ENCODE data around the gene MOB2.

The MOB2 gene

GRCh38 chr11:1445741-1446445, 40.7 kb downstream of the MOB2 start:
- Histone ChIP-seq H3K4me1 (ENCODE audit: control insufficient read depth in 5 of 5, insufficient read depth in 5 of 5, low read length in 5 of 5) (no peaks in the 10 kb centered on the region), H3K27me3 (ENCODE audit: control insufficient read depth in 5 of 5, insufficient read depth in 4 of 5, low read length in 5 of 5) (peaks cover 8 to 22% (median 13%) of the 10 kb centered on the region in 5 donors), H3K27ac (ENCODE audit: low read depth, low read length) (no peak overlapping the region), H3K9me3 (ENCODE audit: control insufficient read depth in 5 of 5, low read length in 5 of 5) (no peaks in the 10 kb centered on the region), H3K4me3 (ENCODE audit: low read depth in 1 of 5, low read length in 5 of 5) (no peak overlapping the region), H3K36me3 (ENCODE audit: control insufficient read depth in 5 of 5, insufficient read depth in 5 of 5, low read length in 5 of 5) (no peaks in the 10 kb centered on the region), H3K9ac (ENCODE audit: low read length in 5 of 5) (no peak overlapping the region)

- Histone ChIP-seq H3K9me3 (ENCODE audit: control insufficient read depth in 5 of 5, low read length in 5 of 5) (no peaks in the 10 kb centered on the region), H3K4me3 (ENCODE audit: low read depth in 1 of 5, low read length in 5 of 5) (no peak overlapping the region), H3K27me3 (ENCODE audit: control insufficient read depth in 5 of 5, insufficient read depth in 4 of 5, low read length in 5 of 5) (peaks cover 8 to 25% (median 16%) of the 10 kb centered on the region in 5 donors), H3K9ac (ENCODE audit: low read length in 5 of 5) (no peak overlapping the region), H3K36me3 (ENCODE audit: control insufficient read depth in 5 of 5, insufficient read depth in 5 of 5, low read length in 5 of 5) (no peaks in the 10 kb centered on the region), H3K4me1 (ENCODE audit: control insufficient read depth in 5 of 5, insufficient read depth in 5 of 5, low read length in 5 of 5) (no peaks in the 10 kb centered on the region), H3K27ac (ENCODE audit: low read depth, low read length) (no peak overlapping the region)
These were observed 41.7 kb downstream of the MOB2 start for GRCh38 chr11:1444823-1445422.

GRCh38 chr11:1444321-1444720, 42.3 kb downstream of the MOB2 start:
- peaks cover 10 to 25% (median 17%) of the 10 kb centered on the region in 5 donors for H3K27me3 ChIP-seq (ENCODE audit: control insufficient read depth in 5 of 5, insufficient read depth in 4 of 5, low read length in 5 of 5)

GRCh38 chr11:1443737-1444136, 42.8 kb downstream of the MOB2 start:
- H3K4me1 ChIP-seq (ENCODE audit: control insufficient read depth in 5 of 5, insufficient read depth in 5 of 5, low read length in 5 of 5), result no peaks in the 10 kb centered on the region
- H3K27me3 ChIP-seq (ENCODE audit: control insufficient read depth in 5 of 5, insufficient read depth in 4 of 5, low read length in 5 of 5), result peaks cover 11 to 27% (median 14%) of the 10 kb centered on the region in 5 donors
- H3K9me3 ChIP-seq (ENCODE audit: control insufficient read depth in 5 of 5, low read length in 5 of 5), result no peaks in the 10 kb centered on the region
- no peak overlapping the region for H3K27ac ChIP-seq (ENCODE audit: low read depth, low read length)
- no peak overlapping the region for H3K4me3 ChIP-seq (ENCODE audit: low read depth in 1 of 5, low read length in 5 of 5)
- H3K9ac ChIP-seq (ENCODE audit: low read length in 5 of 5), result no peak overlapping the region
- no peaks in the 10 kb centered on the region for H3K36me3 ChIP-seq (ENCODE audit: control insufficient read depth in 5 of 5, insufficient read depth in 5 of 5, low read length in 5 of 5)

More at GRCh38 chr11:1444321-1444720, 42.3 kb downstream of the MOB2 start:
- H3K4me1 ChIP-seq (ENCODE audit: control insufficient read depth in 5 of 5, insufficient read depth in 5 of 5, low read length in 5 of 5), result no peaks in the 10 kb centered on the region
- H3K9ac ChIP-seq (ENCODE audit: low read length in 5 of 5), result no peak overlapping the region
- H3K4me3 ChIP-seq (ENCODE audit: low read depth in 1 of 5, low read length in 5 of 5), result no peak overlapping the region
- no peak overlapping the region for H3K27ac ChIP-seq (ENCODE audit: low read depth, low read length)
- H3K36me3 ChIP-seq (ENCODE audit: control insufficient read depth in 5 of 5, insufficient read depth in 5 of 5, low read length in 5 of 5), result no peaks in the 10 kb centered on the region
- no peaks in the 10 kb centered on the region for H3K9me3 ChIP-seq (ENCODE audit: control insufficient read depth in 5 of 5, low read length in 5 of 5)

- Histone ChIP-seq H3K9ac (ENCODE audit: low read length in 5 of 5) (no peak overlapping the region), H3K27me3 (ENCODE audit: control insufficient read depth in 5 of 5, insufficient read depth in 4 of 5, low read length in 5 of 5) (peaks cover 5 to 26% (median 15%) of the 10 kb centered on the region in 5 donors), H3K27ac (ENCODE audit: low read depth, low read length) (no peak overlapping the region)
These were observed 43.7 kb downstream of the MOB2 start for GRCh38 chr11:1442807-1443366.

GRCh38 chr11:1442163-1442562, 44.4 kb downstream of the MOB2 start:
- Histone ChIP-seq H3K9ac (ENCODE audit: low read length in 5 of 5) (no peak overlapping the region), H3K4me3 (ENCODE audit: low read depth in 1 of 5, low read length in 5 of 5) (no peak overlapping the region)

More at GRCh38 chr11:1442807-1443366, 43.7 kb downstream of the MOB2 start:
- H3K4me3 ChIP-seq (ENCODE audit: low read depth in 1 of 5, low read length in 5 of 5), result no peak overlapping the region
- H3K9me3 ChIP-seq (ENCODE audit: control insufficient read depth in 5 of 5, low read length in 5 of 5), result no peaks in the 10 kb centered on the region
- H3K4me1 ChIP-seq (ENCODE audit: control insufficient read depth in 5 of 5, insufficient read depth in 5 of 5, low read length in 5 of 5), result no peaks in the 10 kb centered on the region
- H3K36me3 ChIP-seq (ENCODE audit: control insufficient read depth in 5 of 5, insufficient read depth in 5 of 5, low read length in 5 of 5), result no peaks in the 10 kb centered on the region

GRCh38 chr11:1440496-1440895, 46.1 kb downstream of the MOB2 start:
- Histone ChIP-seq H3K4me3 (ENCODE audit: low read depth in 1 of 5, low read length in 5 of 5) (no peak overlapping the region), H3K9me3 (ENCODE audit: control insufficient read depth in 5 of 5, low read length in 5 of 5) (no peaks in the 10 kb centered on the region), H3K4me1 (ENCODE audit: control insufficient read depth in 5 of 5, insufficient read depth in 5 of 5, low read length in 5 of 5) (no peaks in the 10 kb centered on the region), H3K27me3 (ENCODE audit: control insufficient read depth in 5 of 5, insufficient read depth in 4 of 5, low read length in 5 of 5) (peaks cover 16 to 42% (median 28%) of the 10 kb centered on the region in 5 donors), H3K27ac (ENCODE audit: low read depth, low read length) (no peak overlapping the region), H3K9ac (ENCODE audit: low read length in 5 of 5) (no peak overlapping the region), H3K36me3 (ENCODE audit: control insufficient read depth in 5 of 5, insufficient read depth in 5 of 5, low read length in 5 of 5) (no peaks in the 10 kb centered on the region)

More at GRCh38 chr11:1442163-1442562, 44.4 kb downstream of the MOB2 start:
- H3K9me3 ChIP-seq (ENCODE audit: control insufficient read depth in 5 of 5, low read length in 5 of 5), result no peaks in the 10 kb centered on the region
- H3K4me1 ChIP-seq (ENCODE audit: control insufficient read depth in 5 of 5, insufficient read depth in 5 of 5, low read length in 5 of 5), result no peaks in the 10 kb centered on the region
- peaks cover 7 to 32% (median 18%) of the 10 kb centered on the region in 5 donors for H3K27me3 ChIP-seq (ENCODE audit: control insufficient read depth in 5 of 5, insufficient read depth in 4 of 5, low read length in 5 of 5)
- no peak overlapping the region for H3K27ac ChIP-seq (ENCODE audit: low read depth, low read length)
- H3K36me3 ChIP-seq (ENCODE audit: control insufficient read depth in 5 of 5, insufficient read depth in 5 of 5, low read length in 5 of 5), result no peaks in the 10 kb centered on the region

GRCh38 chr11:1440066-1440465, 46.5 kb downstream of the MOB2 start:
- no peaks in the 10 kb centered on the region for H3K4me1 ChIP-seq (ENCODE audit: control insufficient read depth in 5 of 5, insufficient read depth in 5 of 5, low read length in 5 of 5)

GRCh38 chr11:1439341-1439740, 47.2 kb downstream of the MOB2 start:
- Histone ChIP-seq H3K27me3 (ENCODE audit: control insufficient read depth in 5 of 5, insufficient read depth in 4 of 5, low read length in 5 of 5) (peaks cover 16 to 42% (median 28%) of the 10 kb centered on the region in 5 donors), H3K9me3 (ENCODE audit: control insufficient read depth in 5 of 5, low read length in 5 of 5) (no peaks in the 10 kb centered on the region), H3K36me3 (ENCODE audit: control insufficient read depth in 5 of 5, insufficient read depth in 5 of 5, low read length in 5 of 5) (no peaks in the 10 kb centered on the region), H3K4me3 (ENCODE audit: low read depth in 1 of 5, low read length in 5 of 5) (no peak overlapping the region), H3K27ac (ENCODE audit: low read depth, low read length) (no peak overlapping the region), H3K9ac (ENCODE audit: low read length in 5 of 5) (no peak overlapping the region), H3K4me1 (ENCODE audit: control insufficient read depth in 5 of 5, insufficient read depth in 5 of 5, low read length in 5 of 5) (no peaks in the 10 kb centered on the region)

More at GRCh38 chr11:1440066-1440465, 46.5 kb downstream of the MOB2 start:
- Histone ChIP-seq H3K9ac (ENCODE audit: low read length in 5 of 5) (no peak overlapping the region), H3K9me3 (ENCODE audit: control insufficient read depth in 5 of 5, low read length in 5 of 5) (no peaks in the 10 kb centered on the region), H3K27ac (ENCODE audit: low read depth, low read length) (no peak overlapping the region), H3K27me3 (ENCODE audit: control insufficient read depth in 5 of 5, insufficient read depth in 4 of 5, low read length in 5 of 5) (peaks cover 16 to 40% (median 28%) of the 10 kb centered on the region in 5 donors), H3K4me3 (ENCODE audit: low read depth in 1 of 5, low read length in 5 of 5) (no peak overlapping the region), H3K36me3 (ENCODE audit: control insufficient read depth in 5 of 5, insufficient read depth in 5 of 5, low read length in 5 of 5) (no peaks in the 10 kb centered on the region)

- Histone ChIP-seq H3K9ac (ENCODE audit: low read length in 5 of 5) (no peak overlapping the region), H3K27ac (ENCODE audit: low read depth, low read length) (no peak overlapping the region), H3K36me3 (ENCODE audit: control insufficient read depth in 5 of 5, insufficient read depth in 5 of 5, low read length in 5 of 5) (no peaks in the 10 kb centered on the region), H3K4me1 (ENCODE audit: control insufficient read depth in 5 of 5, insufficient read depth in 5 of 5, low read length in 5 of 5) (no peaks in the 10 kb centered on the region), H3K4me3 (ENCODE audit: low read depth in 1 of 5, low read length in 5 of 5) (no peak overlapping the region), H3K27me3 (ENCODE audit: control insufficient read depth in 5 of 5, insufficient read depth in 4 of 5, low read length in 5 of 5) (peaks cover 19 to 42% (median 29%) of the 10 kb centered on the region in 5 donors), H3K9me3 (ENCODE audit: control insufficient read depth in 5 of 5, low read length in 5 of 5) (no peaks in the 10 kb centered on the region)
These were observed 47.6 kb downstream of the MOB2 start for GRCh38 chr11:1438967-1439330.

Data from subcutaneous abdominal adipose tissue (tissue), 5 donors.